Activated CD4-positive, alpha-beta T cell treated with anti-CD3 and anti-CD28 coated beads, Interleukin-2, amount 50 U/mL, for 48 hours (primary cell): ENCODE measurements around the gene GPR137C.
A peak's percentile ranks its signal among the peaks of the same experiment; 100 is the strongest.

Source experiments
- DNase-seq, 2 experiments: peaks; one replicate each; pipeline ENCODE4 v3.0.0-alpha.2; 2020

Gene GPR137C

DNA sequence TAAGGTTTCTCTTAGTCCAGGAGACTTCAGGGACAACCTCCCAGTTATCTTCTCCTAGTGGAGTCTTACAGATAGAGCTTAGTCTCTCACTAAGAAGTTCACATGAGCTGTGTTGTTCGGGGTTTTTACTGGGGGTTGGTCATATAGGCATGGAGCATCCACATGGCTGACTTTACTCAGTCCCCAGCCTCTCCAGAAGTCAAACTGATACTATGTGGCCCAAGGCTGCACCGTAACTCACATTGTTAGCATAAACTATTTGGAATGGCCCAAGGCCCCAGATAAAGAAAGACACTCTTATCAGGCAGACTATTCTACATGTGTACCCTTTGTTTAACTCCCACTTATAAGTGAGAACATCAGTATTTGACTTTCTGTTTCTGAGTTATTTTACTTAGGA is 23.2 kb downstream of the GPR137C start:
- no peak for DNase-seq

DNA sequence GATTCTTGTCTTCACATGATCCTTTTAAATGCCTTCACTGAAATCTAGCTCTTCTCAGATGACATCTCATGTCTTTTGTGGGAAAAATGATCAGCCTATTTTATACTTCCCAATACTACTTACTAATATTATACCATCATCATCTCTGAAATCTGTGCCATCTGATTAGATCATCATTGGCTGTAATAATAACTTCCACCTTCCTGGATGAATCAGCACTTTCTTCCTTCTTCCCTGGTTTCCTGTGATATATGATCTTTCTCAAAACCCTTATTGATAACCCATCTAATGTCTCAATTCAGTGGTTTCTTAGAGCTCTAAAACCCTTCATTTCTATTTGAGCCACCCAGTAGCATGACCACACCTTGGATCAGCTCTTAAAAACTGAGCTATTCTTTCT is 30.9 kb downstream of the GPR137C start:
- no peak for DNase-seq

DNA sequence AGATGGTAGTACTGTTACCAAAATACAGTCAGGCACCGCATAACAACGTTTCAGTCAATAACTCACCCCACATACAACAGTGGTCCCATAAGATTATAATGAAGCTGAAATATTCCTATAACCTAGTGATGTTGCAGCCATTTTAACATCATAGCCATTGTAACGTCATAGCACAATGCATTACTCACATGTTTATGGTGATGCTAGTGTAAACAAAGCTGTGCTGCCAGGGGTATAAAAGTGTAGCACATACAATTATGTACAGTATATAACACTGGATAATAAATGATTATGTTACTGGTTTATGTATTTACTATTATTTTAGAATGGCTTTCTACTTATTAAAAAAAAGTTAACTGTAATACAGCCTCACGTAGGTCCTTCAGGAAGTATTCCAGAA is 37.0 kb downstream of the GPR137C start:
- DNase-seq = no peak

DNA sequence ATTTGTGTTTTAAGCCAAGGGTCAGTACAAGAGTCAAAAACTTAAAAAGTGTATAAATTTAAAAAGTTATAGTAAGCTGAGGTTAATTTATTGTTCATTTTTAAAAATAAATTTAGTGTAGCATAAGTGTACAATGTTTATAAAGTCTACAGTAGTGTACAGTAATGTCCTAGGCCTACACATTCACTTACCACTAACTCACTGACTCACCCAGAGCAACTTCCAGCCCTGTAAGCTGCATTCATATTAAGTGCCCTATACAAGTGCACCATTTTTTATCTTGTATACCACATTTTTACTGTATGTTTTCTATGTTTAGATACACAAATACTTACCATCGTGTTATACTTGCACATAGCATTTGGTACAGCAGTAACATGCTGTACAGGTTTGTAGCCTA is 37.7 kb downstream of the GPR137C start:
- no peak for DNase-seq

DNA sequence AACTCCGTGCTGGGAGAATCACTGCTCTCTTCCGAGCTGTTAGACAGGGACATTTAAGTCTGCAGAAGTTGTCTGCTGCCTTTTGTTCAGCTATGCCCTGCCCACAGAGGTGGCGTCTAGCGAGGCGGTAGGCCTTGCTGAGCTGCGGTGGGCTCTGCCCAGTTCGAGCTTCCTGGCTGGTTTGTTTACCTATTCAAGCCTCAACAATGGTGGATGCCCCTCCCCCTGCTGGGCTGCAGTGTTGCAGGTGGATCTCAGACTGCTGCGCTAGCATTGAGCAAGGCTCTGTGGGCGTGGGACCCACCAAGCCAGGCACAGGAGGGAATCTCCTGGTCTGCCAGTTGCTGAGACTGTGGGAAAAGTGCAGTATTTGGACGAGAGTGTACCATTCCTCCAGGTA is 43.7 kb downstream of the GPR137C start:
- DNase-seq = no peak

DNA sequence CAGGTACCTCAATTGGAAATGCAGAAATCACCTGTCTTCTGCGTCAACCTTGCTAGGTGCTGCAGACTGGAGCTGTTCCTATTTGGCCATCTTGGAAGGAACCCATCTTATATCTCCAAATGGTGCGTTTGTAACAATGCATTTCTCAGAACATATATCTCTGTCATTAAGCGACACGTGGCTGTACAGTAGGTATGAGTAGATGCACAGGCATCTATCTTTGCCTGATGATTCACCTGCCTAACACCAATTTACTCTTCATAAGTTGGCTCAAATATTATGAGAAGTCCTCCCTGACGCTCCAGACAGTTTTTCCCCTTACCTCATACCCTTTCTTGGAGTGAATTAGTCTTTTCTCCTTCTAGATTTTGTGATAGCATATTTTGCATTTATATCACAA is 44.2 kb downstream of the GPR137C start:
- DNase-seq = no peak

DNA sequence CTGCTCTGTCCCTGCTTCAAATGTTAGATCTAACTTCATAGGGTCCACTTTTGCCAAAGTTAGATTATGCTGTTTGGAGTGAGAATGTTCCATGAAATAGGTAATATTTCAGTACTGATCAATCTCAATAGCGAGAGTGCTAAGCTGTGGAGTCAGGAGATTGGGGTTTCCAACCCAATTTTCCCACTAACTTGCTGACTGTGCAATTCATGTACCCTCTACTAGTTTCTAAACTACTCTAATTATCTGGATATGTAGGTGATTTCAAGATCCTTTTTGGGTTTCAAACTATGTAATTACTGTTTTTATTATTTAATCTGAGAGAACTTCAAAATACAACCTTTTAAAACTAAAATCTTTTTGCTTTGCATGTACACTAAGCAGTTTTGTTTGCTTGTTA is 45.9 kb downstream of the GPR137C start:
- no peak for DNase-seq

DNA sequence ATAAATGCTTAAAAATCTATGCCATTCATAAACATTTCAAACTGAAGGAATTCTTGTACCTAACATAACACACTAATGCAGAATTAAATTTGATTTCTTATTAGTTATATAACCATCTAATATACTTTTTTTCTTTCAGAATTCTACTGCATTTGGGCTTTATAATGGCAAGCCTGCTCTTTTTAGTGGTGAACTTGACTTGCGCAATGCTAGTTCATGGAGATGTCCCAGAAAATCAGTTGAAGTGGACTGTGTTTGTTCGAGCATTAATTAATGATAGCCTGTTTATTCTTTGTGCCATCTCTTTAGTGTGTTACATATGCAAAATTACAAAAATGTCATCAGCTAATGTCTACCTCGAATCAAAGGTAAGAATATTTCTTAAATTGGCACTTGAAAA is 47.3 kb downstream of the GPR137C start:
- DNase-seq = no peak

DNA sequence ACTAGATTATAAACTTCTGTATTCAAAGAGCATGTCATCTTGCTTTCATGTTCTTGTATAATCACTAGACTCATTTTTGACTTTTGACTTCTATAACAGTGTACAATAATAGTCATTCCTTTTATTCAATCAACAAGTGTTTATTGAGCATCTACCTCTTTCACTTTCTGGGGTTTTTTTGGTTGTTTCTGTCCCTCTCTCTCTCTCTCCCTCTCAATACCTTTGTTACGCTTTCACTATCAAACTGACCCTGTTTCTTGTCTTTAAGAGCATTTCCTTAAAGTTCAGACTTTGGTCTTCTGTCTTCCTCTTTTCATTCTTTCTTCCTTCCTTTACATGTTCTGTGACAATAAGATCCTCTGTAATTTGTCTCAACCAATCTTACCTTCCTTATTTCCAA is 49.5 kb downstream of the GPR137C start:
- DNase-seq = no peak

DNA sequence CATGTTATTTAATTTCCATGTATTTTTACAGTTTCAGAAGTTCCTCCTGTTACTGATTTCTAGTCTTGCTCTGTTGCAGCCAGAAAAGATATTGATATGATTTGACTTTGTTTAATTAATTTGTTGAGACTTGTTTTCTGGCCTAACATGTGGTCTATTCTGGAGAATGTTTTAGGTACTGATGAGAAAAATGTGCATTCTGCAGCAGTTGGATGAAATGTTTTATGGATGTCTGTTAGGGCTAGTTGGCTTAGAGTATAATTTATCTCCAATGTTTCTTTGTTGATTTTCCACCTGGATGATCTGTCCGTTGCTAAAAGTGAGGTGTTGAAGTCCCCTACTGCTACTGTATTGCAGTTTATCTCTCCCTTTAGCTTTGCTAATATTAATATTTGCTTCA is 54.4 kb downstream of the GPR137C start:
- no peak for DNase-seq

DNA sequence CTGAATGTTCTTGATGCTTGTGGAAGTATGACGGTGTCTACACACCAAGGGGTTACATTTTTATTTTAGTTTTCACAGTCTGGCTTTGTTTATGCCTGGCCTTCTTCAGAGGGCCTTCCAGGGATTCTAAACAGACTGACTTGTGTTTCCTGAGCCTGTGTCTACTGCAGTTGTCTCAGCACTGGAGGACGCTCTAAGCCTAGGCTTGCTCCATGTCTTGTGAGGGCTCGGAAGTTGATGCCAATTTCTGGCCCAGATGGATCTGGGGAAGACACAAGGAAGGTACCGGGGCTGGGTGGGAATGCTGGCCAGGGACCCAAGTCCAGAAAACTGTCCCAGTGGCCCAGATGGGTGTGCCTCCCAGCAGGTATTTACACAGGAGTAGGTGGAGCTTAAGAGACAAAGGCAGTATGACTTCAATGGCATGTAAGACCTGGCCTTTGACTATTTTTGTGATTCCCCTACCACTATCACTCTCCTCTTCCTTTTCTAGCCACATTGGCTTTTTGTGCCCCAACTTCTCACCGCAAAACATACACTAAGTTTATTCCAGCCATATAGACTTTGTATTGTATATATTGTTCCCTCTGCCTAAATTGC is 56.9 kb downstream of the GPR137C start:
- DNase-seq = no peak

DNA sequence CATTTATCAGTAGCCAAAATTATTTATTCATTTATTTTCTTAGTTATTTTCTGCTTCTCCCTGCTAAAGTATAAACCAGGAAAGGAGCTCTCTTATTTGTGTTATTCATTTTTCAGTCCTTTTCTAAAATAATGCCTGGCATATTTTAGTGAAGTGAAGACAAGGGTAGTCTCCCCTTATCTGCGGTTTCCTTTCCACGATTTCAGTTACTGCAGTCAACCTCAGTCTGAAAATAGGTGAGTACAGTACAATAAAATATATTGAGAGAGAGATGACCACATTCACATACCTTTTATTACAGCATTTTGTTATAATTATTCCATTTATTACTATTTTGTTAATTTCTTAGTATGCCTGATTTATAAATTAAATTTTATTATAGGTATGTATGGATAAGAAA is 57.6 kb downstream of the GPR137C start:
- no peak for DNase-seq

DNA sequence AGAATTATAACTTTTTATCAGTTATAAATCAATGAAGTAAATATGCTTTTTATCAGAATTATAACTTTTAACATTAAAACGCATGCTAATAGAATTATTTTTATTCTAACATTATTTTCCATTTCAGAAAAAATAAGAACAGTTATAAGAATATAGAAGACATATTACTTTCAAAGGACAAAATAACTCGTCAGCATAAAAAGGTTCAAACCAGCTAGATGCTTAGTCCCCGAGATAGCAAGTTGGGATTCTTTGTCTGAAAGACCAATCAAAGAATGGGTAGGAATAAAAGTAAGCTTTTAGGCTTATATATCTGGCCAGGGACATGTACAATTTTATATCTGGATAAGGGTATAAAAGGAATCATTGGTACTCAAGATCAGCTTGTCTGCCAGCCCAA is 66.0 kb downstream of the GPR137C start:
- no peak for DNase-seq

DNA sequence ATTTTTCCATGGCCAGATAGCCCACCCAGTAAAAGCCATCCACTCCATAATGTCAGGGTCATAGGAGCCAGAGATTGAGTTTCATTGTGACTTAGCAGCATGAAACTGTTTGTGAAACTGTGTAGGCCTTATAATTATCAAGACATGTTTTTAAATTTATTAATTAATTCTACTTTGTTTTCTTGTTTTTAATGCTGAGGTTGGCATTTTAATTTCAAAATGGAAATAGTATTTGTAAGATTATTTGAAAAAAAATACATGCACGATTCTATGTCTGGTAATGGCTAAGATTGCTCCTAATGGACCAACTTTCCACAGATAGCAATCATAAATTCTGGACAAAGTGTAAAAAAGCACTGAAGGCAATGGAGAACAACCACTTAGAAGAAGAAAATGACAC is 67.1 kb downstream of the GPR137C start:
- DNase-seq = no peak

DNA sequence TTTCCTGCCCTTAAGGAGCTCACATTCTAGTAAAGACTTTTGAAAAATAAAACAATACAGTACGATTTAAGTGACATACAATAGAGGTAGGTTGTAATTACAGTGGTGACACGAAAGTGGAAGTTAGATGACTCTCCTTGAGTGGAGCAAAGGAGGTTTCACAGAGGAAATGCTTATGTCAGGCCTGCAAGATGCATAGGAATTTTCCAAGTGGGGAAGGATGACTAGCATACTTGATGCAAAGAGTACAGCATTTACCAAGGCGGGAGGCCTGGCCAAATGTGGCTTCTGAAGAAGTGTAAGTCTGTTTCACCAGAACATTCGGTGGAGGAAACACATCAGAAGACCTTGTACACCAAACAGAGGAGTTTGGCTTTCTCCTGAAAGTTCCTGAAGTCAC is 87.5 kb downstream of the GPR137C start:
- peak; percentile 25 to 42 for DNase-seq

DNA sequence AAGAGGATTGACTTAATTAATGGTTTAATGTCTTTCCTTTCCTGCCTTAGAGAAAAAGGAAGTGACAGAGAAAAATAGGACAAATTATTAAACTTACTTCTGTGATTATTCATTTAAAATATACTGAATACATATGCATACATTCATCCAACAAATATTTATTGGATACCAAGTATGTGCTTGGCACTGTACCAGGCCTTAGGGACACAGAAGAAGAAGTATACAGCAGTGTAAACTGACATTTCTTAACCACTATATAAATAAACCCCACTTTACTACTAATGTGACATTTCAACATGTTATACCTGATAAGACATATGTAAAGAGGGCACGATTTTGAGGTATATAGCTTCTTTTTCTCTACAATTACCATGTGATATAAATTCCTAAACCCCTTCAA is 89.1 kb downstream of the GPR137C start:
- no peak for DNase-seq

DNA sequence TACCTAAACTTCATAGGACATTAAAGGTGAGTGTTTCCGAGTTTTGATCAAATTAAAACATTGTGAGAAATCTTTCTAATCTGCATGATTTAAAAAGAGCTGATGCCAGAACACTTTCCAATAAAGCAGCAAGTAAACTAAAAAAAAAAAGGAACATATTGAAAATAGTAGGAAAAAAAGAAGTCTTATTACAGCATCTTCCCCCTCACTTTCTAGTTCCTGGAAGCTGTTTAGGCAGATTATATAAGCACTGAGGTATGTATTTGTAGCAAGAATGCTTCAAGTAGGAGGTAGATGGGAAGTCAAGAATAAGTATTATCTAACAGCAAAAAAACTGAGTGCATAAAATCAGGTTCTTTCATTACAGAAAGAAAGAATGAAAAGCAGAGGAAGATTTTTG is 96.9 kb downstream of the GPR137C start:
- no peak for DNase-seq

DNA sequence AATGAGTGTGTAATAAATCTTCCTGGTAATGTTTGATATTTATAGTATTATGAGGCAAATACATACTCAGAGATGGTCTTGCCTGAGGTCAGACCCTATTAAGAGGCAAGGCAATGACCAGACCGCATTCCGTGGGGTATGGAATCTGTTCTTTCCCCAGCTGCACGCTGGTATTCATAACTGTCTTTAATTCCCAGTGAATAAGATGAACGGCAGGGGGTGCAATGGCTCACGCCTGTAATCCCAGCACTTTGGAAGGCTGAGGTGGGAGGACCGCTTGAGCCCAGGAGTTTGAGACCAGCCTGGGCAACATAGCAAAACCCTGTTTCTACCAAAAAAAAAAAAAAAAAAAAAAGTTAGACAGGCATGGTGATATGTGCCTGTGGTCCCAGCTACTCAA is 98.1 kb downstream of the GPR137C start:
- no peak for DNase-seq

DNA sequence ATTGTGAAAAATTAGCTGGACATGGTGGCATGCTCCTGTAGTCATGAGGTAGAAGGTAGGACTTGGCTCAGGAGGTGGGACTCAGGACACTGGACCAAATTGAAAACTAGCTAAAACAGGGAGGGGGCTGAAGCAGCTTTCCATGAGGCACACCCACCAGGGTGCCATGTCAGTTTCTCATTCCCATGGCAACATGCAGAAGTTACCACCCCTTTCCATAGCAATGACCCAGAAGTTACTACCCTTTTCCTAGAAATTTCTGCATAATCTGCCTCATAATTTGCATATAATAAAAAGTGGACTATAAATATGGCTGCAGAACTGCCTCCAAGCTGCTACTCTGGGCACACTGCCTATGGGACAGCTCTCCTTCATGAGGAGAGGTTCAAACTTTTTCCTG is 104.3 kb downstream of the GPR137C start:
- DNase-seq = no peak

DNA sequence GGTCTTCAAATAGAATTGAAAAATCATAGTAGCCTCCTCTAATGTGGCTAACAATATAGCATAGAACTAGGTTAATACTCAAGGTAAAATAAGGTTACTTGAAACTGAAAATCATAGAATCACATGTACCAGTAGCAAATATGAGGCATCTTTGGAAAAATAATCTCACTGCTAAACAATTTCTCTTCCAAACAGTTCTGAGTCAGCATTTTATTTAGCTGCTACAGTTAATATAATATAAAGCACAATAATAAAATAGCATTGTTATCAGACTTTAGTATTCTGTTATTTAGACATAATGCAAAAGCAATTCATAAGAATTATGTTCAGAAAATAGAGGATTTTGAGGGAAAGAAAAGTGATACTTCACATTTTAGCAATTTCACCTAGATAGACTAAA is 107.7 kb downstream of the GPR137C start:
- DNase-seq = no peak

DNA sequence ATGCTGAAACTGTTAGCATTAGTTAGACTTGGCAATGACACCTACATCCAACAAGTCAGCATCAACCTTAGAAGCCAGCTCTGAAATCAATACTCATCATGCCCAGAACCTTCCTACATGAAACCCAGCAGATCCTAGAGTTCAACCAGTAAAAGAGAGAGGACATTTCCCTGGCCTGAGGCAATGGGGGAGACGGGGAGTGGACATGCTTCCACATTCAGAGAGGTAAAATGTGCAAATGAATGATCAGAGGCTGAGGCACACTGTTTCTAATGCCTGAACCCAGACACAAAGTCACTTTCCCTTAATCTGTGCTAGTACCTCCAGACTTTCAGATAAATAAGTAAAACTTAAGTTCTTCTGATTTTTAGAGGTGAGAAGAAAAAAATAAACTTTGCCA is 108.2 kb downstream of the GPR137C start:
- DNase-seq = no peak

DNA sequence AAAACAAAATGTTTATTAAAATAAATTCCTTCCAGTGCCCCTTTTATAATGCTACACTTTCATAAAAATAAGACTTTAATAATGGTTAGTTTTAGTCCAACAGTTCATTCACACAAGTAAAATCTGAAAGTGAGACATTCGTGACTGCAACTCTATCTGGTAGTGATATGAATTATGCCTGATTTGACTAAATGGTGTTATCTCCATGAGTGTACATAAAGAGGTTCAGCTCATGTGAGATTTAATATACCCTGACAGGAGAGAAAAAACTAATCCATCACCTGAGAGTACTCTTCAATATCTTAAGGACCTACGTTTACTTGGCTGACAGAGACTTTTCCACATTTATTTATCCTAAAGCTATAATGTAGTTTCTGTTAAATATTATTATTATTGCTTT is 108.7 kb downstream of the GPR137C start:
- no peak for DNase-seq

DNA sequence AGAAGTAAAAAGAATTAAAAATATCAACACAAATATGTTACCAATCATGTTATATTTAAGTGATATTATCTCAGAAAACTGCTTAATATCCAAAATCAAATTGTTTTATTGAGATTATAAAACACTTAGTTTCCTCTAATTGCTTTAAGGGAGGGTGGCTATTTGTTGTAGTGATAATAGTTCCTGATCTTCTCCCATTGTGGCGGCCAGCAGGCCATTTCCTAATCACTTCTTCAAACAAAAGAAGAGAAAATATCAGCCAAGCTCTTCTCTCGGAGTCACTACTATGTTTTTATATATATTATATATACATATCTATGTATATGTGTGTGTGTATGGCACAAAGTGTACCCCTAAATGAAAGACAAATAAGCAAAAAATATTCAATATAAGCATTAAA is 111.2 kb downstream of the GPR137C start:
- DNase-seq = no peak

DNA sequence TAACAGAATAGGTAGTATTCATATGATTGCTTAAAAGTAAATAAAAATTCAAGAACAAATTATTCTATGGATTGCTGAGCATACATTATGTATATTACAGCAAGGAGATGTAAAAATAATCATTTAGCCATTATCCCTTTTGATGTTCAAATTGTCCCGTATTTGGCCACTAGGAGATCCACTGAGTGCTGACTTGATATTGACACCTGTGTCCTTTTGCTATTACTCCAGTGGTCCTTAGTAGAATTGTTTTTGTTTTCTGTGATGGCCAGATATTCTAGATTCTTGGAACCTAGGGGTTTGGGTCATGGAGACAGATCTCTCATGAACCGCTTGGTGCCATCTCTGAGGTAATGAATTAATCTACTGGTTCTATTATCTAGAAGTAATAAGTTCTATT is 126.0 kb downstream of the GPR137C start:
- no peak for DNase-seq

DNA sequence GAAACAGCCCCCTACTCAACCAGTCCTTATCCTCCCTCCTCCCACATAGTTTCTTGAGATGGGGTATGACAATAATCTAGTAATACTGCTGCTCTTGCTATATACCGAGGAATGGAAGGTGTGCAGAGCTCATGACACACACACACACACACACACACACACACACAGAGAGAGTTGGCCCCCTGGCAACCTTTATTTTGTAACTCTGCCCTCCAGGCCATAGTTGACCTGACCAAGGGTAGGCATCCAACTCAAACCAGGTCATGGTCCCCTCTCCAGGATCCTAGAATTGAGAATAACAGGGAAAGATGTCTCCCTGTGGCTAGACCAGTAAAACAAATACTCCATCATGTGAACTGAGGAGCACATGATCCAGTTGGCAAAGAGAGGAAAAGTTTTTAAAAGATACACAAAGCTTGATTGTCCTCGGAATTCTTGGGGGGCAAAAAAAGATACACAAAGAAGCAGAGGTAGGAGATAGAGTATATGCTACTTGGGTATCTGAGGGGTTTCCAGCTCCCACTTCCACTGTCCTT is 131.4 kb downstream of the GPR137C start:
- DNase-seq = no peak

DNA sequence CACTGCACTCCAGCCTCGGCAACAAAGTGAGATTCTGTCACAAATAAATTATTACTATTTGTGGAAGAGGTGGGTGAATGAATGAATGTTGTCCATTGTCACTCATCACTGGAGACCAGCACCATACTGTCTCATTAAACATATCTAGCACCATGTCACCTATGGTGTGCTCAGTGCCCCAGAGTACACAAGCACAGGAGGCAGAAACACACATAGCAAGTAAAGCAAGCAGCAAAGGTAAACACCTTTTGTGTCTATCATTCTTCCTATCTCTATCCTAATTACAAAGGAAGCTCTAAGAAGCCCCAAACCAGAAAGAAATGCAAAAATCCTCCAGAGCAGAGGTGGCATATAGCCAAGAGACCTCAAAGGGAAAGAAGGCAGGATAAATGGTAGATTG is 133.5 kb downstream of the GPR137C start:
- no peak for DNase-seq
